GM19463 (cell line): ENCODE results near the gene PYGB.
A peak's percentile ranks its signal among the peaks of the same experiment; 100 is the strongest.
"Not testable (repeated sequence)": the region's sequence is repeated elsewhere in the genome, so short reads cannot be mapped to it uniquely, and the experiment has no call there.

Source experiments
- ATAC-seq: cut with Tn5 transposase; IDR thresholded peaks from one replicate; pipeline ENCODE4 v1.9.1; 2021; ENCODE audit warnings: mild to moderate bottlenecking, moderate library complexity; ENCODE audit not compliant: unreplicated experiment

Gene PYGB

GRCh38 chr20:25247518-25247955 lies 348 bp upstream of the PYGB start:
- ATAC-seq = peak; percentile 19

DNA sequence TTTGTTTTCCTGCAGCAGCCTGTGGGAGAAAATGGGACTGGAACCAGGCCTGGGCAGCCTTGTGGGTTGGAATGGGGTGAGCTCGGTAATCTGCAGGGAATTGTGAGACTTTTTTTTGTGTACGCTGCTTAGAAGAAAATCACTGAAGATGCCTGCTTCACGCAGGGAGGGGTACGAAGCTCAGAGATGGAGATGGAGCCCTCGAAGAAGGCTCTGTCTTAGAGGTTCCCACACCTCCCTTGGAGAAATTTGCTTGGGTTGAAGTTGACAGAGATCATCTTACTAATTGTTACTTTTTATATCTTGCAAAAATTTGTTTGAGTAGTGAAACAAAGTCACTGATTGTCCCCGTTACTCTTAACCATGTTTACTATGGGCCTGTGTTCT lies 894 bp downstream of the PYGB start:
- ATAC-seq = no peak

DNA sequence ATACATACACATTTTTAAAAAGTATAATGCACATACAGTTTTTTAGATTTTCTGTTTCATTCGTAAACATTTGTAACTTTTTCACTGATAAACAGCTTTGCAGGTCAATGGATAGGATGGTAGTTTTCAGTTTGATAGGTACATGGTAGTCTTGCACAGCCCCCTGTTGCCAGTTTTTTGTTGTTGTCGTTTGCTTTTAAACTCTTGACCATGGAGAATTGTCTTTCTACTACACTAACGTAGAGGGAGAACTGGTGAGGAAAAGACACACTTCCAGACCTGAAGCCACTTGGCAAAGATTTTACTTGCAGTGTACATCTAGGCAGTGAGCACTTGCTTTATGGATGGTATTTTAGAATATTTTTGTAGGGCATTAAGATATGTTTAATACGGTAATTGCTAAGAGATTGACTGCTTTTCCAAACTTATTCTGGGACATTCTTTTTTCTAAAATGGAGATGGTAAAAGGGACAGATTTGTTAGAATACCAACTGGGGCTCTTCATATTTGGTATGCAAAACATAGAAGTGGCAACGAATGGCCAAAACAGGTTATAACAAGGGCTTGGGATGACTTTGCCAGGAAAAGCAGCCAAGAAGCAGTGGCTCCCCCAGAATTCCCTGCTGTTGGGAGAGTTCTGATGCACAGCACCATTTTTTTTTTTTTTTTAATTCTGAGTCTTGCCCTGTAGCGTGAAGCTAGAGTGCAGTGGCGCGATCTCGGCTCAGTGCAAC lies 1.5 kb downstream of the PYGB start:
- ATAC-seq = no peak

DNA sequence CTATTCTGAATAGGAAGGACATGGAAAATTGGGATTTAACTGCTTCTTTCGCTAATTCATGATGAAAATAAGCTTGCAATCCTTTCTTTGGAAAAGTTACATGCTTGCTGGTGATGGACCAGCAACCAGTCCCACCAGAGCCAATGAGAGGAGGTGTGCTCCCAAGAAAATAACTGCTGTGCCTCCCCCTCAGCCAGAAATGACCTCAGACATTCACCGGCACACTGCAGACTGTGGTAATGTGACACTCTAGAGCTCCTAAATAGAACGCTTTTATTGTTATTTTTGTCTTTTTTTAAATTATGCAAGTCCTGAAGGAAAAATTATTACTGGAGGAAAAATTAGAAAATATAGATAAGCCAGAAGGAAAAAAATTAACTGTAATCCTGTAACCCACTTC lies 2.6 kb downstream of the PYGB start:
- no peak for ATAC-seq

GRCh38 chr20:25251019-25251418 lies 3.1 kb downstream of the PYGB start:
- no peak for ATAC-seq

DNA sequence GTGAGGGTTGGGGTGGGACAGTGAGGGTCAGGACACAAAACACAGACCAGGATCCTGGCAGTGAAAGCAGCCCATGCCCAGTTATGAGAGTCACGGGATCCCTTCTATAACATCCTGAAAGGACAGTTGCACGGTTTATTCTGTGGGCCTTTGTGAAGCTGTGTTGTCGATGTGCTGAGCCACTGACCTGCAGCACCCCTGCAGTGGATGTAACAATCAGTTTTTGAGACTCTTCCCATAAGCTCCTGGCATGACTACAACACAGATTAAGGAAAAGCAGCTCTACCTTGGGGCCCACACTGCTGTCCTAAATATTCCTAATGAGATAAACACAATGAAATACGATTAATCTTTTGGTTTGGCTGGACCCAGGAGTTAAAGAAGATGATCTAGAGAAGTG lies 3.7 kb downstream of the PYGB start:
- ATAC-seq = no peak

DNA sequence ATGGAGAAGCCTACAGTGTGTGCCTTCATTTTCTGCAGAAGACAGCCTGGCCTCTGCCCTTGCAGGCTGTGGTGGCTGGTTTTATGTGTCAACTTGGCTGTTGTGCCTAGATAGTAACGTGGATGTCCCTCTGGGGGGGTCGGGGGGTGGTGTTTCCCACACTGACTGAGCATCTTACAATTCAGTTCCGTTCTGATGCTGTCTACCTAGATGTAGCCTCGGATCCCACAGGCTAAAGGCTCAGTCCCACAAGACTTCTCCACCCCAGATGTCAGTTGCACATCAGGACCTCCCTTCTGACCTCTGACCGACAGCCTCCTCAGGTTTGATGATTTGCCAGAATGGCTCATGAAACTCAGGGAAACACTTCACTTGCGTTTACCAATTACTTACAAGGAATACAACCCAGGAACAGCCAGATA lies 4.4 kb downstream of the PYGB start:
- ATAC-seq = no peak

DNA sequence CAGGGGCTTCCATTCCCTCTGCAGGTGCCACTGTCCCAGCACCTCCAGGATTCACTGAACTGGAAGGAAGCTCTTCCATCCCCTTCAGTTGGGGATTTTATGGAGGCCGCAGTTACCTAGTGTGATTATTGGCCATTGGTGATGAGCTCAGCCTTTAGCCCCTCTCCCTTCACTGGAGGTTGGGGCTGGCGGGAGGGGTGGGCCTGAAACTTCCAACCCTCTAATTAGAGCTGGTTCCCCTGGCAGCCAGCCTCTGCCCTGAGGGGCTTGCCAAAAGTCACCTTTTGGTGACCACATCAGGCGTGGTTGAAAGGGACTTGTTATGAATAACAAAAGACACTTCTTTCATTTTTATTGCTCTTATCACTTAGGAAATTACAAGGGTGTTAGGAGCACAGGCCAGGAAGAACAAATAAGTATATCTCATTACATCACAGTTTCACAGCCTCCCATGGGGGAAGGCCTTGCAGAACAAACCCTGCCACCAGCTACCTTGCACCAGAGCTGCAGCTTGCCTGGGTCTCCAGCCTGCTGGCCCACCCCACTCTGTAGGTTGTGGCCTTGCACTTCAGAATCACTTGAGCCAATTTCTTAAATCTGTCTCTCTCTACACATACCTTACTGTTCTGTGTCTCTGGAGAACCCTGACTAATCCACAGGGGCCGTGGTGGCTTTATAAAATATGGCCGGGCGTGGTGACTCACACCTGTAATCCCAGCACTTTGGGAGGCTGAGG lies 5.0 kb downstream of the PYGB start:
- no peak for ATAC-seq

DNA sequence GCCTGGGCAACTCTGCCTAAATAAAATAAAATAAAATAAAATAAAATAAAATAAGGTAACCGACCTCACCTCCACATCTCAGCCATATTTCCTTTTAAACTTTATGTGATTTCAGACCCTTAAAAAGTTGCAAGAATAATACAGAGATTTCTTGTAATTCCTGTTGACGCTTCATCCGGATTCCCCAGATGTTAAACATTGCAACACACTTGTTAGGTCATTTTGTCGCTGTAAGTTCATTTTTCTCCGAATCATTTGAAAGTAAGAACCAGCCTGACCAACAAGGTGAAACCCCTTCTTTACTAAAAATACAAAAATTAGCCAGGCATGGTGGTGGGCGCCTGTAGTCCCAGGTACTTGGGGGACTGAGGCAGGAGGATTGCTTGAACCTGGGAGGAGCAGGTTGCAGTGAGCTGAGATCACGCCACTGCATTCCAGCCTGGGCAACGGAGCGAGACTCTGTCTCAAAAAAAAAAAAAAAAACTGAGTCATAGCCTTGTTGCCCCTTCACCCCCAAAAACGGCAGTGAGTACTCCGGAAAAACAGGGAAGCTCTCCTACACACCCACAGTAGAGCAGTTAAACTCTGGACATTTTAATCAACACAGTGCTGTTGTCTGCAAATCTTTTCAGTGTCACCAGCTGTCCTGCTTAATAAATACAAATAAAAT lies 5.9 kb downstream of the PYGB start:
- no peak for ATAC-seq

- no peak for ATAC-seq
Measured at GRCh38 chr20:25254571-25254970, 6.7 kb downstream of the PYGB start.

DNA sequence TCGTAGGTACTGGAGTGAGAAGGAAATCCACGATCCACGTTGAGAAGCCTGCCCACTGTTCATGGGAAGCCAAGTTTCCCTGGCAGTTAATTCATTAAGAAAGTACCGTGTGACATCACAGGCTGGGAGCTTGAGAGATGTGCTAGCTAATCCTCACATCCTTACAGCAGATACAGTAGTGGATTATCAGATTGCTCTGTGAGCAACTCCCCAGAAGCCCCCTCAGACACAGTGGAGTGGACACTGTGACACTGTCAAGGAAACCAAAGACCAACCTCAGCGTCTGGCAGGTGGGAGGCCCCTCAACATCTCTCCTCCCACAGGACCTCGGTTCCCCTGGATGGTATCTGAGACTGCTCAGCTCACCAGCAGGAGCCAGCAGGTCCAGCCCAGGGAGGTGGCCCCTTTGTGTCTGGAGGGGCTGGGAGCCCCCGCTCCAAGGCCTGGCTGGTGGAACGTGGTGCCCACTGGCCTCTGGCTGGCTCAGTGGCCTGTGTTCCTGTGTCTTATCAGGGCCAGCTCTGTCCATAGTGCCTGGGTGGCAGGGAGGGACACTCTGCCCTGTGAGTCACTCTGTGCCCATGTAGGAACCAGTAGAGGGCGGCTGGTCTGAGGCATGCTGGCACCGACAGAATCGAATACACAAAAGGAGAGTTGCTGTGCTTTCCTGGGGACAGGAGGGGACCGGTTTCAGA lies 7.2 kb downstream of the PYGB start:
- no peak for ATAC-seq

DNA sequence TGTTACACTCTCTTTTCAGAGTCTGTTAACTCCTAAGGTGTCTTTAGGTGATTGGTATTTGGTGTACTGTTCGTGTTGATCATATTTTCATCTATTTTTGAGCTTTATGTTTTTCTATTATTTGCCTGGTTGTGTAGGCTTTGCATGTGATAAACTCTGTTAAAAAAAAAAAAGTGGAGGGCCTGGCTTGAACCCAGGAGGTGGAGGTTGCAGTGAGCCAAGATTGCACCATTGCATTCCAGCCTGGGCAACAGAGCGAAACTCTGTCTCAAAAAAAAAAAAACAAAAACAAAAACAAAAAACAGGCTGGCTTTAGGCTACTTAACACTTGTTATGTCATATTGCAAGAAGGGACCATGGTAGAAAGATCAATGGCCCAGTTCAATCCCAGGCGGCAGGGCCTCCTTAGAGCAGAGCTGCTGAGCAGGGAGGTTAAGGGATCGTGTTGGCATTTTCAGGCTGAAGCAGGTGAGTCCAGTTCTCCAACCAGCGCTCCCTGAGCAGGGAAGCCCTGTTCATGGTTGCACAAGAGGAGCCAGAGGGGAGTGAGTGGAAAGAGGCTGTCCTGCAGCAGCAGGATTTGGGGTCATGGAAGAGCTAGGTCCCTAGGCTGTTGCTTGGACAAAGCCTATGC lies 8.5 kb downstream of the PYGB start:
- no peak for ATAC-seq

- ATAC-seq = no peak
Measured at GRCh38 chr20:25257130-25257529, 9.2 kb downstream of the PYGB start.

DNA sequence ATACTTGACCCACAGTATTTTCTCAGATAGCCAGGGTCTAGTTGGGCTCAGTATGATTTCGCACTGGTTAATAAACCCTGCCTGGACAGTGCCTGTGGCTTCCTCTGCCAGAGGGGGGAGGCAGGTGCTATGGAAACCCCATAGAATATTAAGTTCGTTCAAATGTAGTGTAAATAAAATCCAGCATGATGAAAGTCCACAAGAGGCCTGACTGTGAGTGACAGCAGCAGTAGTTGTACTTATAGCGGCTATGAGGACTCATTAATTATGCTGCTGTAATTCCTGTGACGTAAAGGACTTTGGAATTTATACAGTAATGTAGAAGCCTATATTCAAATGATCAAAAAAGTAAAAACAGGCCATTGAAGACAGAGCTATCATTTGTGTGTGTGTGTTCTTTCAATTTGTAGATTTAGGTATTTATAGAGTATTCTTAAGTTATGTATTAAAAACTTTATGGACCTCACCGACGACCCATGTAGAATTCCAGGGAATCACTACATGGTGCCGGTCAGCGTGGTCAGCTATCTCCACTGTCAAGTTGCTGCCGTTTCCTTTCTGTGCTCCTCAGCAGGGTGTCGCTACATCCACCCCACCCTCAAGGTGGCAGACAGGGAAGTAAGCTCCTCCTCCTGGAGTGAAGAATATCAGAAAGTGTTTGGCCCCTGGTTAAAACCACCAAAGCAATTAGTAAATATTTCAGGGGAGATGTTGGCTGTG lies 10.0 kb downstream of the PYGB start:
- ATAC-seq = no peak

DNA sequence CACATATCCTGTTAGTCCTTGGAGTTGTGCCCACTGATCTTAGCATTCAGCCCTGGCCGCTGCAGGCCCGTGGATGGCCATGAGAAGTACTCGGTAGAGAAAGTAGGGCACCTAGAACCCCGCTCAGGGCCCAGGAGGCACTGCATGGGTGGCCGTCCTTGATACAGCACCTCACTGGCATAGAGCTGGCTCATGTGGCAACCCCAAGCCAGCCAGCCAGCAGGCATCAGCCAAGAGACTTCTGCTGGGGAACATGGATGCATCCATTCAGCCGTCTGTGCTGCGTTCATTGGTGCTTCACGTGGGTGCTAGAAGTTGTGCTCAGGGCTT lies 10.6 kb downstream of the PYGB start:
- ATAC-seq = no peak

- no peak for ATAC-seq
Measured at GRCh38 chr20:25258828-25259227, 10.9 kb downstream of the PYGB start.

DNA sequence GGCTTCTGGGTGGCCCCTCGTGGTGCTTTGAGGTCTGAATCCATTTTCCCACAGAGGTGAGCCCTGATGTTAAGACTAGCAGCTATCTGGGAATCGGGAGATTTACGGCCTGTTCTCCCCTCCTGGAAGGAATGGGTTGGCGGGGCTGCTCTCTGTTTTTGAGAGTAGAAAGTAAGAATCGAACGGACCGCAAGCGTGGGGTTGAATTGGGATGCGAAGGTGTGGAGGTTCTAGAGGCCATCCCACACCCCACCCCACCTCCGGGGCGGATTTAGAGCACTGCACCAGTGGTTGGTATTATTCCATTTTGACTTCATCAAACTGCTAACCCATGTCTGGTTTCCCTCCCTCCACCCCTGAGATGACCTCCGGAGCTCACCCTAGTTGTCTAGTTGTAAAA lies 11.5 kb downstream of the PYGB start:
- ATAC-seq = no peak

GRCh38 chr20:25259788-25260254 lies 11.9 kb downstream of the PYGB start:
- ATAC-seq = no peak

DNA sequence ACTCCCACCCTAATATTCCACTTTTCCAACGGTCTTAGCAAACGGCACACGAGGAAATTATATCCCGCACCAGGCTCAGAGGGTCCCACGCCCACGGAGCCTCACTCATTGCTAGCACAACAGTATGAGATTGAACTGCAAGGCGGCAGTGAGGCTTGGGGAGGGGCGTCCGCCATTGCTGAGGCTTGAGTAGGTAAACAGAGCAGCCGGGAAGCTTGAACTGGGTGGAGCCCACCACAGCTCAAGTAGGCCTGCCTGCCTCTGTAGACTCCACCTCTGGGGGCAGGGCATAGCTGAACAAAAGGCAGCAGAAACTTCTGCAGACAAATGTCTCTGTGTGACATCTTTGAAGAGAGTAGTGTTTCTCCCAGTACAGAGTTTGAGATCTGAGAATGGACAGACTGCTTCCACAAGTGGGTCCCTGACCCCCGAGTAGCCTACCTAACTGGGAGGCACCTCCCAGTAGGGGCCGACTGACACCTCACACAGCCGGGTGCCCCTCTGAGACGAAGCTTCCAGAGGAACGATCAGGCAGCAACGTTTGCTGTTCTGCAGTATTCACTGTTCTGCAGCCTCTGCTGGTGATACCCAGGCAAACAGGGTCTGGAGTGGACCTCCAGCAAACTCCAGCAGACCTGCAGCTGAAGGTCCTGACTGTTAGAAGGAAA lies 13.0 kb downstream of the PYGB start:
- ATAC-seq = not testable (repeated sequence)
